ENCODE measurements around the gene SLC22A5. TPM values are rescaled to one million over a fixed set of nuclear protein-coding genes. Genes with fewer than 3 reads are reported as not detected.

SLC22A5 gene
- total and polyA plus RNA-seq, 2 of the 8 experiments (the other 6 are each of a cell fraction or from before 2014, with no cell fraction given): 4.0 to 9.0 TPM

DNA sequence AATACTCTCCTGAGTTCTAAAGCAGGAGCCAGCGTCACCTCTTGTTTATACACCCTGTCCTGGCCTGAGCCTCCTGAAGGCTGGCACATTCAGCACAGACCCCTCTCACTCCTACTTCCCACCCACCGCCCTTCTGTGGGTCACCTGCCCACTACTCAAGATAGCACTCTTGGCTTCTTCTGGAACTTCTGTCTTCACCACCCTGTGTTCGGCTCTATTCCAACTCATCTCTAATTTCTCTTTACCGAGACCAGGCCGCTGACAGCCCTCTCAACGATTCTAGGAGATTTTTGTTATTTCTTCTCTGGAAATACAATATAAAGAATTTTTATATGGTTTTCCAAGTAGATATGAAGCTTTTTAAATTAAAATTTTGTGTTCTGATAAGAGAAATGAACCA, 63.6 kb downstream of the SLC22A5 start (continued):
- TF ChIP-seq RXRA (IDR thresholded peaks at IDR 0.05; ENCODE audit: insufficient read depth, low read depth, low read length): no peak
- TF ChIP-seq CHD1 (IDR thresholded peaks at IDR 0.05; ENCODE audit: low read depth, low read length): no peak

Data from H1 (cell line).